Stomach (tissue), 9 donors: ENCODE results near the gene CRYZL1. TPM values are rescaled to one million over a fixed set of nuclear protein-coding genes. Genes with fewer than 3 reads are reported as not detected.
A peak's percentile ranks its signal among the peaks of the same experiment; 100 is the strongest.
"Not testable (repeated sequence)": the region's sequence is repeated elsewhere in the genome, so short reads cannot be mapped to it uniquely, and the experiment has no call there.

Experiments
- DNase-seq, 2 donors: peaks; one replicate each; pipeline versions ENCODE4 v3.0.0 to v3.0.0-alpha.2; 2013 to 2019
- H3K27ac ChIP-seq, 5 donors: fragments of 200-600 bp in 4 of 5; sonication (generic) in 4 of 5; one replicate each; pipeline ENCODE4 v1.5.1; 2013 to 2019; ENCODE audit warnings: mild to moderate bottlenecking in 1 of 5, moderate library complexity in 1 of 5
- H3K27me3 ChIP-seq, 3 donors: fragments of 200-600 bp; sonication (generic); one replicate each; pipeline ENCODE4 v1.5.1; 2017 to 2019; ENCODE audit warnings: mixed run types in 1 of 3
- H3K36me3 ChIP-seq, 4 donors: fragments of 200-600 bp; sonication (generic); 1 replicate in 3 of 4; 2 replicates in 1 of 4; pipeline ENCODE4 v1.5.1; 2016 to 2019
- H3K4me1 ChIP-seq, 4 donors: fragments of 200-600 bp; sonication (generic); one replicate each; pipeline ENCODE4 v1.5.1; 2016 to 2019
- H3K4me3 ChIP-seq, 4 donors: fragments of 200-600 bp; sonication (generic) in 3 of 4; one replicate each; pipeline ENCODE4 v1.5.1; 2016 to 2019; ENCODE audit warnings: mild to moderate bottlenecking in 1 of 4
- H3K9me3 ChIP-seq, 4 donors: fragments of 200-600 bp; sonication (generic); one replicate each; pipeline ENCODE4 v1.5.1; 2016 to 2019
- EP300 ChIP-seq: sonication (generic); formaldehyde crosslinking; IDR thresholded peaks from one replicate; pipeline ENCODE4 v1.6.1; 2017; ENCODE audit warnings: antibody characterized with exemption
- POLR2A ChIP-seq, 4 donors: fragments of 450-650 bp; IDR thresholded peaks; one replicate each; pipeline ENCODE4 v1.6.1; 2016; ENCODE audit warnings: antibody characterized with exemption in 4 of 4, control low read depth in 2 of 4, mild to moderate bottlenecking in 1 of 4, moderate library complexity in 1 of 4
- POLR2AphosphoS5 ChIP-seq, 3 donors: sonication (generic); formaldehyde crosslinking; IDR thresholded peaks; one replicate each; pipeline ENCODE4 v1.6.1; 2016; ENCODE audit warnings: antibody characterized with exemption in 3 of 3
- WGBS, 5 donors: extraction: QIAGEN DNeasy Blood & Tissue Kit in 3 of 5; methylation state at CpG; one replicate each; pipeline versions ENCODE4 v1.1.5 to v1.1.7; 2013 to 2018; 5-methylcytosine and 5-hydroxymethylcytosine counted together
- intact Hi-C: fragments of 100-400 bp; cut with DNase I; formaldehyde crosslinking; loops from one replicate; pipeline ENCODE4 v1.15.1; 2023; ENCODE audit warnings: low total_unique reads
- polyA plus RNA-seq, 3 donors: library from polyadenylated mRNA; stranded (reverse); fragments of 200-250 nt; gene quantifications; one replicate each; pipeline ENCODE4 v1.2.3, GENCODE V29; 2013
- total RNA-seq, 5 donors: library from RNA; depleted of rRNA; stranded (reverse); fragments of >200 nt; gene quantifications; one replicate each; pipeline versions ENCODE4 v1.1.0 to v1.2.3, GENCODE V29; 2014 to 2016
- TF ChIP-seq, protein P1 (sequence below), 7 experiments: fragments of 450-650 bp in 4 of 7; fragments of 200-600 bp in 3 of 7; sonication (generic) in 3 of 7; IDR thresholded peaks; one replicate each; pipeline ENCODE4 v1.5.1; 2016 to 2019; ENCODE audit warnings: antibody characterized with exemption in 7 of 7, control low read depth in 2 of 7, mild to moderate bottlenecking in 1 of 7
- donor health status: healthy with polysubstance abuse.
- donor health status: Bipolar disorder and iron deficiency.
- donor health status: healthy.

CRYZL1 gene
- total and polyA plus RNA-seq, 8 donors: 9.3 to 73.5 (median 28.8) TPM

DNA sequence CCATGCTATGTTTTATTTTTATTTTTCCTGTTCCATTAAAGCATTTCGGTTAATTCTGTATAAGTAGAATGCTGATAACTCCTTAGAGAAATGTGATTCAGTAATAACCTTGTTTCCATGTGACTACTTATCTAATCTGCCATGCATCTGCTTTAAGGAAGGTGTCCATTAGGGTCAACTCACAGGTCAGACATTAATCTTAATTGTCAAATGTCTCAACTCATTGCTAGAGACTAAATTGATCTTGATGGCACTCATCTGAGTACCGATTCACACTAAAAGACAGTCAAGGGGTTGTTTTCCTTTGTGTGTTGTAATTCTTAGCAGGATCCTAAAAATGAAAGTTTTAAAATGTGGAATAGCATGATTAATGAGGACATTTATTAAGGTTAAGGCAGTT, 42.5 kb upstream of the CRYZL1 start:
- no peak overlapping the region for H3K4me3 ChIP-seq
- H3K4me1 ChIP-seq: peaks cover 14 to 75% (median 46%) of the 10 kb centered on the region in 4 donors
- peak overlapping the region in 2 of 5 donors; percentile 1 to 45 for H3K27ac ChIP-seq
- no peak for DNase-seq
- TF ChIP-seq POLR2A (IDR thresholded peaks at IDR 0.05): no peak
- no peak for TF ChIP-seq EP300
- TF ChIP-seq, protein P1, sequence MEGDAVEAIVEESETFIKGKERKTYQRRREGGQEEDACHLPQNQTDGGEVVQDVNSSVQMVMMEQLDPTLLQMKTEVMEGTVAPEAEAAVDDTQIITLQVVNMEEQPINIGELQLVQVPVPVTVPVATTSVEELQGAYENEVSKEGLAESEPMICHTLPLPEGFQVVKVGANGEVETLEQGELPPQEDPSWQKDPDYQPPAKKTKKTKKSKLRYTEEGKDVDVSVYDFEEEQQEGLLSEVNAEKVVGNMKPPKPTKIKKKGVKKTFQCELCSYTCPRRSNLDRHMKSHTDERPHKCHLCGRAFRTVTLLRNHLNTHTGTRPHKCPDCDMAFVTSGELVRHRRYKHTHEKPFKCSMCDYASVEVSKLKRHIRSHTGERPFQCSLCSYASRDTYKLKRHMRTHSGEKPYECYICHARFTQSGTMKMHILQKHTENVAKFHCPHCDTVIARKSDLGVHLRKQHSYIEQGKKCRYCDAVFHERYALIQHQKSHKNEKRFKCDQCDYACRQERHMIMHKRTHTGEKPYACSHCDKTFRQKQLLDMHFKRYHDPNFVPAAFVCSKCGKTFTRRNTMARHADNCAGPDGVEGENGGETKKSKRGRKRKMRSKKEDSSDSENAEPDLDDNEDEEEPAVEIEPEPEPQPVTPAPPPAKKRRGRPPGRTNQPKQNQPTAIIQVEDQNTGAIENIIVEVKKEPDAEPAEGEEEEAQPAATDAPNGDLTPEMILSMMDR (IDR thresholded peaks at IDR 0.05): no peak
- TF ChIP-seq POLR2AphosphoS5 (IDR thresholded peaks at IDR 0.05): no peak
- H3K36me3 ChIP-seq: no peaks in the 10 kb centered on the region
- H3K9me3 ChIP-seq: no peaks in the 10 kb centered on the region
- WGBS, 5 donors: 74 to 81% (median 79%) methylated on average over 2 of the region's 2 CpGs
- no peaks in the 10 kb centered on the region for H3K27me3 ChIP-seq
- intact Hi-C loops: no loop called here

DNA sequence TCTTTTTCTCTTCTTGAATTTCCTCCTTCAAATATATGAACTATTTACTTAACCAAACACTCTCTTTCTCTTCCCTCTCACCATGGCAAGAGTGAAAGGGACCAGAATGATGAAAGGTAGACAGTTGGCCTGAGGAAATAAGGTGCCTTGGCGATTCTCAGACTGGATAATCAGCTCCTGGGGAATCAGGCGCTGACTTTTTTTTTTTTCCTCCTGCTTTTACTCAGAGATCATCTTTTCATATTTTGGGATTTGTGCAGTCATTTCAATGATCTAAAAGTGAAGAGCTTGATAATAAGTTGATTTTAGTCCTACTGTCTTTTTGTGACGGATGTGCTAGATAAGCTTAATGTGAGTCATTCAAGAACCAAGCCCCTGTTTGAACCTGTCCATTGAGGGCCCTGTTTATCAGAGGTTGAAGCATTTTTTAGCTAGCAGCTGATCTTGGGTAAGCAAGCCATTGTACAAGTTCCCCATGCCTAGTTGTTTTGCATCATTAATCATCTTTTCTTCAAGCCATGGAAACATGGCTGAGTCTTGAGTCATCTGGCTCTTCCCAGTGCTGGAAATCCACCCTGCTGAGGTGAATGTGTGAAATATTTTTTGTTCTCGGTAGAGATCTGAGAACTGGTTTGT, 41.6 kb upstream of the CRYZL1 start:
- no peaks in the 10 kb centered on the region for H3K36me3 ChIP-seq
- no peak overlapping the region for H3K27ac ChIP-seq
- intact Hi-C loops: no loop called here
- TF ChIP-seq POLR2AphosphoS5 (IDR thresholded peaks at IDR 0.05) (no peak), EP300 (no peak), POLR2A (IDR thresholded peaks at IDR 0.05) (no peak)
- TF ChIP-seq, protein P1 (IDR thresholded peaks at IDR 0.05): no peak
- H3K4me3 ChIP-seq: no peak overlapping the region
- peaks cover 14 to 75% (median 49%) of the 10 kb centered on the region in 4 donors for H3K4me1 ChIP-seq
- no peaks in the 10 kb centered on the region for H3K9me3 ChIP-seq
- no peaks in the 10 kb centered on the region for H3K27me3 ChIP-seq
- DNase-seq: no peak
- 71 to 83% (median 75%) methylated on average over 4 of the region's 4 CpGs for WGBS, 5 donors

DNA sequence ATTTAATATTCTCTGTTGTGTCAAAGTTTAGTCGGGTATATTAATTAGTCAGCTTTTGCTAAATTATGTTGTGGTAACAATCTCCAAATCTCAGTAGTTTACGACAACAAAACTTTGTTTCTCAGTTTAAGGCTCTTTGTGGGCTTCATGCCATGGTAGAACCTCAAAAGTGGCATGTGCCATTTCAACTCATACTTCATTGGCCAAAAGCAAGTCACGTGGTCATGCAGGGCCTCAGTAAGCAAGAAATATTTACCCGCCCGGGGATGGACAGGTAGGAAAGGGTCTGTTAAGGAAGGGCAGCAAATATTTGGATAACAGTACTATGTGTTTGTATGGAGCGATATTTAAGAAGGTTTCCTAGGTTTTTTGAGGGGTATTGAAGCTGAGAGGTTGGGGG, 39.3 kb upstream of the CRYZL1 start:
- intact Hi-C loops: no loop called here
- Histone ChIP-seq H3K27me3 (no peaks in the 10 kb centered on the region), H3K4me3 (no peak overlapping the region), H3K27ac (no peak overlapping the region), H3K36me3 (no peaks in the 10 kb centered on the region), H3K9me3 (no peaks in the 10 kb centered on the region), H3K4me1 (peaks cover 12 to 60% (median 37%) of the 10 kb centered on the region in 4 donors)
- DNase-seq: no peak
- TF ChIP-seq POLR2A (IDR thresholded peaks at IDR 0.05) (no peak), POLR2AphosphoS5 (IDR thresholded peaks at IDR 0.05) (no peak), EP300 (no peak)
- TF ChIP-seq, protein P1 (IDR thresholded peaks at IDR 0.05): no peak
- 82 to 88% (median 85%) methylated on average over 6 of the region's 6 CpGs for WGBS, 5 donors

DNA sequence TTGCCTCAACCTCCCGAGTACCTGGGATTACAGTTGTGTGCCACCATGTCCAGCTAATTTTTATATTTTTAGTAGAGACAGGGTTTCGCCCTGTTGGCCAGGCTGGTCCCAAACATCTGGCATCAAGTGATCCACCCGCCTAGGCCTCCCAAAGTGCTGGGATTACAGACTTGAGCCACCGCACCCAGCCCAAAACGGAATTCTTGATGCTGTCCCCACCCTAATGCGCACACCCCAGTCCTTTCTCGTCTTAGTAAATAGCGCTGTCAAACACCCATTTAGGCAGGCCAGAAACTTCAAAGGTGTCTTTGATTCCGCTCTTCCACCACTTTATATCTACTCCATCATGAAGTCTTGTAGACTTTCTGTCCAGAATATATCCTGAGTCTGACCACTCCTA, 35.9 kb upstream of the CRYZL1 start:
- no peaks in the 10 kb centered on the region for H3K36me3 ChIP-seq
- intact Hi-C loops: no loop called here
- 95 to 98% (median 96%) methylated on average over 9 of the region's 9 CpGs for WGBS, 5 donors

DNA sequence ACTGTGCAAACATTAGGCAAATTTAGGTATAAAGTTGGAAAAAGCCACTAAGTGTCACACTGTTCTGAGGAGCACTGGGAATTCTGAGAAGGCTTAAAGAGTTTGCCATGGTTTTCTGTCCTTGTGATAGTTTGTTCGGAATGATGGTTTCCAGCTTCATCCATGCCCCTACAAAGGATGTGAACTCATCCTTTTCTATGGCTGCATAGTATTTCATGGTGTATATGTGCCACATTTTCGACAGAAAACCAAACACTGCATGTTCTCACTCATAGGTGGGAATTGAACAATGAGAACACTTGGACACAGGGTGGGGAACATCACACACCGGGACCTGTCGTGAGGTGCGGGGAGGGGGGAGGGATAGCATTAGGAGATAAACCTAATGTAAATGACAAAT, 35.1 kb upstream of the CRYZL1 start:
- H3K4me3 ChIP-seq: not testable (repeated sequence)
- 95 to 99% (median 96%) methylated on average over 5 of the region's 5 CpGs for WGBS, 5 donors

More for the DNA sequence above, 35.9 kb upstream of the CRYZL1 start:
- Histone ChIP-seq H3K4me1 (peaks cover 0 to 45% (median 25%) of the 10 kb centered on the region in 4 donors), H3K27me3 (no peaks in the 10 kb centered on the region), H3K9me3 (no peaks in the 10 kb centered on the region), H3K4me3 (no peak overlapping the region), H3K27ac (peak overlapping the region in 1 of 5 donors; percentile 61)
- no peak for TF ChIP-seq POLR2AphosphoS5 (IDR thresholded peaks at IDR 0.05)
- TF ChIP-seq POLR2A (IDR thresholded peaks at IDR 0.05): no peak
- no peak for TF ChIP-seq EP300
- TF ChIP-seq, protein P1 (IDR thresholded peaks at IDR 0.05): no peak
- DNase-seq: no peak

More for the DNA sequence above, 35.1 kb upstream of the CRYZL1 start:
- H3K36me3 ChIP-seq, H3K27me3 ChIP-seq, H3K27ac ChIP-seq, intact Hi-C loops, H3K9me3 ChIP-seq, DNase-seq: not testable (repeated sequence)
- H3K4me1 ChIP-seq: peaks cover 0 to 44% (median 25%) of the 10 kb centered on the region in 4 donors
